OCI-LY7 (cell line): ENCODE measurements around the gene RBM25.

Experiments
- EZH2phosphoT487 ChIP-seq: fragments of 200-600 bp; sonication (generic); IDR thresholded peaks from 2 replicates; pipeline ENCODE4 v1.6.1; 2018; ENCODE audit warnings: low read depth, borderline replicate concordance, mild to moderate bottlenecking, mixed run types, antibody characterized with exemption, low read length, moderate library complexity, mixed read lengths
- TF ChIP-seq, protein P1 (sequence below): fragments of 200-600 bp; sonication (generic); conservative IDR thresholded peaks from 2 replicates; pipeline ENCODE4 v1.5.1; 2014; ENCODE audit warnings: mild to moderate bottlenecking, antibody characterized with exemption, low read length, moderate library complexity, mixed read lengths

DNA sequence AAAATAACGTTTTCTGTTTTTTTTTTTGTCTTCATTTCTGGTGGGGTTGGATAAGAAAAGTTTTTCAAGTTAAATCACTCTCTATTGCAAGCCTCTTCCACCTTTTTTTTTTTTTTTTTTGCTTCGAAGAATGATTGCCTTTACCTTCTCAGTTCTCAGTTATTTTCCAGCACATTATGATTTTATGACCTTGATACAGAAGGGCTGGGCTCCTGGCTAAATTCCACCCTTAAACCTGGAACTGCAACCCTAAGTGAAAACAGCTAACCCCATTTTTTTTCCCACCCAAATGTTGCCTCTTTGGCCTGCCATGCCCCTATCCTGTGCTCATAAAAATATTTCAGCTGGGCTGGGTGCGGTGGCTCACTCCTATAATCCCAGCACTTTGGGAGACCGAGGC is 109.4 kb downstream of the RBM25 start:
- TF ChIP-seq, protein P1, sequence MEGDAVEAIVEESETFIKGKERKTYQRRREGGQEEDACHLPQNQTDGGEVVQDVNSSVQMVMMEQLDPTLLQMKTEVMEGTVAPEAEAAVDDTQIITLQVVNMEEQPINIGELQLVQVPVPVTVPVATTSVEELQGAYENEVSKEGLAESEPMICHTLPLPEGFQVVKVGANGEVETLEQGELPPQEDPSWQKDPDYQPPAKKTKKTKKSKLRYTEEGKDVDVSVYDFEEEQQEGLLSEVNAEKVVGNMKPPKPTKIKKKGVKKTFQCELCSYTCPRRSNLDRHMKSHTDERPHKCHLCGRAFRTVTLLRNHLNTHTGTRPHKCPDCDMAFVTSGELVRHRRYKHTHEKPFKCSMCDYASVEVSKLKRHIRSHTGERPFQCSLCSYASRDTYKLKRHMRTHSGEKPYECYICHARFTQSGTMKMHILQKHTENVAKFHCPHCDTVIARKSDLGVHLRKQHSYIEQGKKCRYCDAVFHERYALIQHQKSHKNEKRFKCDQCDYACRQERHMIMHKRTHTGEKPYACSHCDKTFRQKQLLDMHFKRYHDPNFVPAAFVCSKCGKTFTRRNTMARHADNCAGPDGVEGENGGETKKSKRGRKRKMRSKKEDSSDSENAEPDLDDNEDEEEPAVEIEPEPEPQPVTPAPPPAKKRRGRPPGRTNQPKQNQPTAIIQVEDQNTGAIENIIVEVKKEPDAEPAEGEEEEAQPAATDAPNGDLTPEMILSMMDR: no peak
- no peak for TF ChIP-seq EZH2phosphoT487
